Measurements from ENCODE around the gene SYNE3.

SYNE3 gene

GRCh38 chr14:95540236-95540855 is 23.9 kb upstream of the SYNE3 start:
- no peak for DNase-seq (ENCODE audit: low spot score)

- DNase-seq (ENCODE audit: low spot score) = no peak
Measured at GRCh38 chr14:95538801-95539509, 22.5 kb upstream of the SYNE3 start.

GRCh38 chr14:95537298-95538089 is 21.0 kb upstream of the SYNE3 start:
- DNase-seq (ENCODE audit: low spot score) = no peak

- no peak for DNase-seq (ENCODE audit: low spot score)
Measured at GRCh38 chr14:95536671-95537070, 20.2 kb upstream of the SYNE3 start.

- no peak for DNase-seq (ENCODE audit: low spot score)
Measured at GRCh38 chr14:95536036-95536593, 19.7 kb upstream of the SYNE3 start.

GRCh38 chr14:95535226-95536021 is 19.0 kb upstream of the SYNE3 start:
- DNase-seq (ENCODE audit: low spot score) = no peak

- DNase-seq (ENCODE audit: low spot score) = peak; percentile 99
Measured at GRCh38 chr14:95534299-95535225, 18.1 kb upstream of the SYNE3 start, which contains the start of gene GLRX5. GLRX5 (plus strand) TSS chr14:95535050; CDS start chr14:95535090, 40 bp downstream.

- DNase-seq (ENCODE audit: low spot score) = no peak
Measured at GRCh38 chr14:95533822-95534221, 17.4 kb upstream of the SYNE3 start.

GRCh38 chr14:95533391-95533821 is 17.0 kb upstream of the SYNE3 start:
- DNase-seq (ENCODE audit: low spot score) = no peak

- no peak for DNase-seq (ENCODE audit: low spot score)
Measured at GRCh38 chr14:95531969-95532368, 15.5 kb upstream of the SYNE3 start.

- no peak for DNase-seq (ENCODE audit: low spot score)
Measured at GRCh38 chr14:95531473-95531872, 15.0 kb upstream of the SYNE3 start.

- no peak for DNase-seq (ENCODE audit: low spot score)
Measured at GRCh38 chr14:95530473-95531276, 14.2 kb upstream of the SYNE3 start.

GRCh38 chr14:95529216-95529615 is 12.8 kb upstream of the SYNE3 start:
- DNase-seq (ENCODE audit: low spot score) = no peak

- DNase-seq (ENCODE audit: low spot score) = peak; percentile 58
Measured at GRCh38 chr14:95527387-95528002, 11.0 kb upstream of the SYNE3 start.

GRCh38 chr14:95526483-95527386 is 10.3 kb upstream of the SYNE3 start:
- no peak for DNase-seq (ENCODE audit: low spot score)

- no peak for DNase-seq (ENCODE audit: low spot score)
Measured at GRCh38 chr14:95525999-95526398, 9.5 kb upstream of the SYNE3 start.

- no peak for DNase-seq (ENCODE audit: low spot score)
Measured at GRCh38 chr14:95524706-95525512, 8.5 kb upstream of the SYNE3 start.

Data from CD4-positive, alpha-beta T cell treated with Interleukin-6 at 100 ng/mL for 8 hours (primary cell).